Transverse colon (tissue), 3 donors: ENCODE results near the gene GPR21.

Experiments used
- POLR2A ChIP-seq: fragments of 450-650 bp; IDR thresholded peaks from one replicate; pipeline ENCODE4 v1.6.1; 2016; ENCODE audit warnings: antibody characterized with exemption, mild to moderate bottlenecking, moderate library complexity
- TF ChIP-seq, protein P1 (sequence below), 5 experiments: fragments of 200-600 bp in 3 of 5; fragments of 450-650 bp in 2 of 5; sonication (generic) in 3 of 5; IDR thresholded peaks; 1 replicate in 2 of 5; 2 replicates in 3 of 5; pipeline ENCODE4 v1.5.1; 2016 to 2017; ENCODE audit warnings: antibody characterized with exemption in 5 of 5, inconsistent platforms in 3 of 5, mild to moderate bottlenecking in 2 of 5, moderate library complexity in 1 of 5

DNA sequence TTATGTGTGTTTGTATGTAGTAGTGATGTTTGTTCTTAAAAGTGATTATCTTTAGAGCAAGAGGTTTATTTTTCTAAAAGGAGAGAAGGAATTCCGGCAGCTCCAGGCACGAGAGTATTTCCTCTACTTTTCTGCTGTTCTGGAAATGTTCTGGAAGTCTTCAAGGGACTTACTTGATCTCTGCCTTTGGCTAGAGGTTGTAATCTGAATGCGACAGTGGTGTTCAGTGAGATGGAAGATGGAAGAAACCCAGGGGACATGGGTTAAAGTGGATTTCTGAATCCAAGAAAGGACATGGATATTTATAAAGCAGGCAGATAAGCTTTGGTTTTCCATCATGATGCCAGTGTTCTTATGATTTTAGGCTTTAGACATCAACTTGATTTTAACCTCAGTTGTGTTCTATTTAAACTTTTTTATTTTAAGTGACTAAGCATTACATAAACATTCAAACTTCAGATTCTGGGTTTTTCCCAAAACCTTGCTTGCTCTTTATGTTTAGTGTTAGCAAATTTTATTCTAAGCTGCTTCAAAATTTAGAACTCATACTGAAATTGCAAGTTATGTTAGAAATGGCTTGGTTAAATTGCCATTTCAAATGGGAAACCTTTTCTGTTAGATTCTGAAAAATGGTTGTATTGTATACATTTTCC is 3.6 kb downstream of the GPR21 start:
- TF ChIP-seq, protein P1, sequence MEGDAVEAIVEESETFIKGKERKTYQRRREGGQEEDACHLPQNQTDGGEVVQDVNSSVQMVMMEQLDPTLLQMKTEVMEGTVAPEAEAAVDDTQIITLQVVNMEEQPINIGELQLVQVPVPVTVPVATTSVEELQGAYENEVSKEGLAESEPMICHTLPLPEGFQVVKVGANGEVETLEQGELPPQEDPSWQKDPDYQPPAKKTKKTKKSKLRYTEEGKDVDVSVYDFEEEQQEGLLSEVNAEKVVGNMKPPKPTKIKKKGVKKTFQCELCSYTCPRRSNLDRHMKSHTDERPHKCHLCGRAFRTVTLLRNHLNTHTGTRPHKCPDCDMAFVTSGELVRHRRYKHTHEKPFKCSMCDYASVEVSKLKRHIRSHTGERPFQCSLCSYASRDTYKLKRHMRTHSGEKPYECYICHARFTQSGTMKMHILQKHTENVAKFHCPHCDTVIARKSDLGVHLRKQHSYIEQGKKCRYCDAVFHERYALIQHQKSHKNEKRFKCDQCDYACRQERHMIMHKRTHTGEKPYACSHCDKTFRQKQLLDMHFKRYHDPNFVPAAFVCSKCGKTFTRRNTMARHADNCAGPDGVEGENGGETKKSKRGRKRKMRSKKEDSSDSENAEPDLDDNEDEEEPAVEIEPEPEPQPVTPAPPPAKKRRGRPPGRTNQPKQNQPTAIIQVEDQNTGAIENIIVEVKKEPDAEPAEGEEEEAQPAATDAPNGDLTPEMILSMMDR (IDR thresholded peaks at IDR 0.05), result no peak
- no peak for TF ChIP-seq POLR2A
